GM21737 (cell line): ENCODE measurements around the gene CES4A.
"Not testable (repeated sequence)": the region's sequence is repeated elsewhere in the genome, so short reads cannot be mapped to it uniquely, and the experiment has no call there.

Source experiments
- ATAC-seq: cut with Tn5 transposase; IDR thresholded peaks from one replicate; pipeline ENCODE4 v1.9.1; 2021; ENCODE audit warnings: mild to moderate bottlenecking, moderate library complexity; ENCODE audit not compliant: unreplicated experiment

Gene CES4A

GRCh38 chr16:66983033-66983432, 5.4 kb upstream of the CES4A start:
- no peak for ATAC-seq

- no peak for ATAC-seq
Observed at GRCh38 chr16:66984892-66985311, 3.5 kb upstream of the CES4A start.

GRCh38 chr16:66986559-66986958, 1.8 kb upstream of the CES4A start:
- no peak for ATAC-seq

GRCh38 chr16:66991545-66992077, 3.2 kb downstream of the CES4A start:
- ATAC-seq, result no peak

- ATAC-seq, result not testable (repeated sequence)
Observed at GRCh38 chr16:66993558-66993957, 5.2 kb downstream of the CES4A start.

GRCh38 chr16:66996324-66996982, 8.1 kb downstream of the CES4A start:
- no peak for ATAC-seq

GRCh38 chr16:66996983-66997358, 8.6 kb downstream of the CES4A start:
- ATAC-seq, result no peak

GRCh38 chr16:67000384-67001351, 12.3 kb downstream of the CES4A start:
- no peak for ATAC-seq

GRCh38 chr16:67001726-67002125, 13.3 kb downstream of the CES4A start:
- no peak for ATAC-seq

- ATAC-seq, result no peak
Observed at GRCh38 chr16:67006930-67007658, 18.7 kb downstream of the CES4A start.

- no peak for ATAC-seq
Observed at GRCh38 chr16:67009158-67009557, 20.8 kb downstream of the CES4A start.

GRCh38 chr16:67011274-67011673, 22.9 kb downstream of the CES4A start:
- ATAC-seq, result no peak

- ATAC-seq, result no peak
Observed at GRCh38 chr16:67013233-67013822, 24.9 kb downstream of the CES4A start.

- ATAC-seq, result peak; percentile 53
Observed at GRCh38 chr16:67013823-67014633, 25.6 kb downstream of the CES4A start.

GRCh38 chr16:67014634-67015312, 26.4 kb downstream of the CES4A start:
- ATAC-seq, result no peak

- ATAC-seq, result no peak
Observed at GRCh38 chr16:67015313-67015731, 26.9 kb downstream of the CES4A start.

GRCh38 chr16:67016143-67016542, 27.8 kb downstream of the CES4A start:
- ATAC-seq, result no peak

- ATAC-seq, result no peak
Observed at GRCh38 chr16:67016681-67017420, 28.5 kb downstream of the CES4A start.

GRCh38 chr16:67017421-67017750, 29.0 kb downstream of the CES4A start:
- no peak for ATAC-seq
